NCI-H1694 (cell line): Measurements from ENCODE around the gene CAMK2B.

Source experiments
- DNase-seq: peaks from one replicate; lab custom pipeline; 2025; lab: John Stamatoyannopoulos, UW

CAMK2B gene

DNA sequence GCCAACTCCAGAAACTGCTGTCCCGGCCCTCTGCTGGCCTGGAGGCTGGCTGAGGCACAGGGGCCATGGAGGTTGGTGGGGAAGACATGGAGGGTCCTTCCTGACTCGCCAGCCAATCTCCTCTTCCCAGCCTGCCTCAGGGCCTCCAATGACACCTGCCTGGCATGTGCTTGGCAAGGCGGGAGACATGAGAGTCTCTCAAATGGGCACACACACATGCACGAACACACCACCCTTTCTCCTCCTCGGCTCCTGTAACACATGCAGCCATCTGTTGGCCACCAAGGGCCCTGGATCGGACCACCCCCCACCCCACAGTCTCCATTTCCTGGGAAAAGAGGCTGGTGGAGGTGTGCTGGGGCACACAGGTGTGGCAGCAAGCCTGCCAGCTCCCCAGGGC lies 68.2 kb downstream of the CAMK2B start:
- no peak for DNase-seq

DNA sequence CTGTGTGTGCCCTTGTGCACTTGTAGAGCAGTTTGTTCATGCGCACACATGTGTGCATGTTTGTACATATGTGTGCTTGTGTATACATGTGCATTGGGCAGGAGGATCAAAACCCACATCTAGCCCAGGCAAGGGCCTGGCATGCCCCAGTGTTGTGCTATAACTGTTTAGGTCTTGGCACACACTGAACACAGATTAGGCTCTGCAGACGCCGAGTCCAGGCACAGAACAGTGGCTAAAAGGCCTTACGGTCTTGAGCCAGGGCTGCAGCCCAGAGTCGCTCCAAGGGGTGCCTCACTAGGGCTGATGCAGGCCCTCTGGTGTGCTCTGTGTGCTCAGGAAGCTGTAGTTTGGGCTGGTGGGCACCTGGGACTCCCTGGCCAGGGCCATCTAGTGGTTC lies 68.9 kb downstream of the CAMK2B start:
- DNase-seq = no peak

DNA sequence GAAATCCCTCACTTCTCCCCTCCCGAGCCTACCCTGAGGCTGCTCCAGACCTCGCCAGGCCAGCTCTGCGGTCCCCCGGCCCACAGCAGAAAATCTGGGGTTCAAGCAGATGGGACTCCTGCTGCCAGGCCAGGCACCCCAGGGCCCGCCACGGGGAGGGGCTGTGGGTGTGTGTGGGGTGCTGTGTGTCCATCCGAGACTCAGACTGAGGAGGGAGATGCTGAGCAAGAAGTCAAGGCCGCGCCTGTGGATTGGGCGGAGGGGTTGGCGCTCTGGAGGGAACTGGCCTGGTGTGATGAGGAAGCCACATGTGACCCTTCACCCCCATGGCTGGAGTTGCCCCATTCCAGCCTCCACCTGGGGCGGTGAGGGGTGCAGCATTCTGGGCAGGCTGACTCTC lies 73.5 kb downstream of the CAMK2B start:
- DNase-seq = no peak

DNA sequence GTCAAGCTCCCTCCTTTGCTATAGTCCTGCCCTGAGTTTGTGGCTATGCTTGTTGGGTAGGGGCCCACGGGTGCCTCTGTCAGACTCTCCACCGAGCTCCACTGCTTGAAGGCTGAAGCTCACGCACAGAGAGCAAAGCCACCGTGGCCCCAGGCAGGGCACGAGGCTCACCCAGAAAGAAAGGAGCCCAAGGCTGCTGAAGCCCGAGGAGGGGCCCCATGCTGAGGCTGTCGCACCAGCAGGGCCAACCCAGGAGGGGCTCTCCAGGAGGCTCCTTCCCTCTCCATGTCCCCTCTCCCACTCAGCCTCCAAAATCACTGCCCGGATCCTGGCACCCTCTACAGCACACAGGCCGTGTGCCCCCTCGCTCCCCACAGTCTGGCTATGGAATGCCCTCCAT lies 74.1 kb downstream of the CAMK2B start:
- DNase-seq = no peak

- DNase-seq = no peak
Observed at GRCh38 chr7:44249639-44250234, 75.7 kb downstream of the CAMK2B start.

DNA sequence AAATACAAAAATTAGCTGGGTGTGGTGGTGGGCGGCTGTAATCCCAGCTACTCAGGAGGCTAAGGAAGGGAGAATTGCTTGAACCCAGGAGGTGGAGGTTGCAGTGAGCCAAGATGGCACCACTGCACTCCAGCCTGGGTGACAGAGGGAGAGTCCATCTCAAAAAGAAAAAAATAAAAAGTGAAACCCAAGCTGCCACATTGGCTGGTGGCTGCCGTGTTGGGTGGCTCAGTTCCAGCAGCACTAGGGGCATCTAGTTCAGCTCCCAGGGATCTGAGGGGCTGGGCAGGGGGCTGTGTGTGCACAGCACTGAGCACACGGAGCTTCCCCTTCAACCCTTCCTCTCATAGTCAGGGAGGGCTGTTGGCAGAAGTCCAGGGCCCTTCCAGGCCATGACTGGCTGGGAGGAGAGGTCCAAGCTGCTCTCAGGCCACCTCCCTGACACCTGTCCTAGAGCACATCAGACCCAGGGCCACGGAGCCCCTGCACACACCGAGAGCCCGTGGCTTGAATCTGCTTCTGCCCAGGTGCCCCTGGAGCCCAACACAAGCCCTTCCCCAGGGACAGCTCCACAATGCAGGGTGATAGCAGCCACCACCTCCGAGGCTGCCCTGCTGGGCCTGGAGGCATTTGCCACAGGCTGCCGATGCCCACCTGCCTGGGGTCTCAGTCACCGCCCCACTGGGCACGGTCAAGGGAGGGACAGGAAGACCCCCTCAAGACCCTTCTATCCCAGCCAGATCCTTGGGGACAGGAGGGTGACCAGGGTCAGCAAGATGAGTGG lies 77.3 kb downstream of the CAMK2B start:
- DNase-seq = no peak

- DNase-seq = no peak
Observed at GRCh38 chr7:44246396-44247113, 78.8 kb downstream of the CAMK2B start.

- DNase-seq = no peak
Observed at GRCh38 chr7:44244282-44244681, 81.1 kb downstream of the CAMK2B start.

GRCh38 chr7:44242091-44242490 lies 83.3 kb downstream of the CAMK2B start:
- DNase-seq = no peak

- peak; percentile 53 for DNase-seq
Observed at GRCh38 chr7:44240983-44241510, 84.3 kb downstream of the CAMK2B start.

- no peak for DNase-seq
Observed at GRCh38 chr7:44240376-44240775, 85.0 kb downstream of the CAMK2B start.

- DNase-seq = no peak
Observed at GRCh38 chr7:44239361-44239760, 86.0 kb downstream of the CAMK2B start.

- DNase-seq = no peak
Observed at GRCh38 chr7:44238116-44238695, 87.2 kb downstream of the CAMK2B start.

- no peak for DNase-seq
Observed at GRCh38 chr7:44237696-44238095, 87.7 kb downstream of the CAMK2B start.

GRCh38 chr7:44236333-44236728 lies 89.1 kb downstream of the CAMK2B start:
- no peak for DNase-seq

DNA sequence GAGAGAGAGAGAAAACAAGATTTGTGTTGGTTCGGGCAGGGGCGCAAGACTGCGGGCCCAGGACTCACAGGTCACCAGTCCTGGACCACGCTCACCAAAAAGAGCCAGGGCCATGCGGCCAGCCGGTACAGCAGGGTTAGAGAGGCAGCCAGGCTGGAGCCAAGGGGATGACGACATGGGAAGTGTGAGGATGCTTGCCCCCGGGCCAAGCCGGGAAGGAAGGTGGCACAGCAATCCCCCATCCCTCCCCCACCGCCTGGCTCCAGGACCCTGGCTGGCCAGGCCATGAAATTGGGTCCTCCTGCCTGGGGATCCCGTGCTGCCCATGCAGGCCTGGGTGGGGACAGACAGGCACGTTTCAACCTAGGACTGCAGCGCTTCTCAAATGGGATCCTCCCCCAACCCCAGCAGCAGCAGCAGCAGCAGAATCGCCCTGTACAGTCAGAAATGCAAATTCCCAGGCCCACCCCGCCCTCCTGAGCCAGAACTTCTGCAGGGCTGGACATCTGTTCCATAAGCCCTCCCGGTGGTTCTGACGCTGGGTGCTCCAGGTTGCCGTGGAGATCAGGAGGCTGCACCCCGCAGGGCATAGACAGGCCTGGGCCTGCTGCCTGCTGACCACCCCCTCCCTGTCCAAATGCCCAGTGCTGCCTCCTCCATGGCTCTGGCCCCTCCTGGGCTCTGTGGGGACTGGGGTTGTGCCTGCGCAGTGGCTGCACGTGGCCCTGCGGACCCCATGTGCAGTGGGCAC lies 89.6 kb downstream of the CAMK2B start:
- DNase-seq = no peak

DNA sequence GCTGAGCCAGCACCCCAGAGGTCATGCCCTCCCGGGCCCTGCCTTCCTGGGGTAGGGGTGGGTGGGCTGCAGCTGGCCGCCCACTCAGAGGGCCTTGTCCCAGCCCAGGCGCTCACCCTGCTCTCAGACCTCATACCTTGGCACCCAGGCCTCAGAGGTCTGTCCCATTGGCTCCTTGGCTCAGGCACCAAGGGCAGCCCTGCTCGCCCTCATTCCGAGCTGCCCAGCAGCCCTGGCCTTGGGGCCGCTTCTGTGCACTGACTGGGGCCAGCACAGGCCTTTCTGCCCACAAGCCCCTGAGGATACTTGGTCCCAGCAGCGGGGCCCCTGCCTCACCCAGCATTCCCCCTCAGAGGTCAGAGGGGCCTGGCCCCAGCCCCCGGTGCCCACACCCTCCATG lies 90.3 kb downstream of the CAMK2B start:
- DNase-seq = no peak

GRCh38 chr7:44232901-44233715 lies 92.3 kb downstream of the CAMK2B start:
- DNase-seq = no peak

DNA sequence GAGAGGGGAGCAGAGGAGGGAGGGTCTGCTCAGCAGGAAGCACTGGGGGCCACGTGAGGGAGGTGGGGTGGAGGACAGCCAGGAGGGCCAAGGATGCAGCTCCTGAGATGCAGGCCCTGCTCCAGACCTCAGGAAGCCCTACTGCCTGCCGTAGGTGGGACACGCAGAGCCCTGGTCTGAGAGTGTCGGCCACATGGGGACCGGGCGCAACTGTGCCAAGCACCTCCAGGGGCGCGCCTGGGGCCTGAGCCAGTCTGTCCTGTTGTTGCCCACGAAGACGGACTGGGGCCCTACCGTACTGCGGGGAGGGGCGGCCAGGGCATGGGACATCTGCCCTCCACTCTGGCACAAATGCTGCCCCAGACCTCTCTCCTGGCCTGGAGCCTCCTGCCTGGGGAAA lies 93.0 kb downstream of the CAMK2B start:
- no peak for DNase-seq

DNA sequence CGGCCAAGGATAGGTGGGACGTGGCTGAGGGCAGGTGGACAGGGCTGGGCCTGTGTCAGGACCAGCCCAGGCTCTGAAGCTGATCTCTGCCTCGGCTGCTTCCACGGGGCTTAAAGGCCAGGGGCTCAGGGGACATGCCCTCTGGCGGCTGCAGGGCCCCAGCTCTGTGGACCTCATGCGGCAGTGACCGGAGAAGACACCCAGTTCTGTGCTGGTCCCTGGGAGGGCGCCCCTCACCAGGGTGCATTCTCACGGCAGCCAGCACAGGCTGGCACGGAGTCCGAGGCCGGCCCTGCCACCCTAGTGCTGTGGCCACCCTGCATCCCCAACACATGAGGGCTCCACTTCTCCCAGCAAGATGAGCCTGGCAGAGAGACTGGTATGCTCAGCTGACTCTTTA lies 94.3 kb downstream of the CAMK2B start:
- DNase-seq = no peak

GRCh38 chr7:44230286-44230685 lies 95.1 kb downstream of the CAMK2B start:
- DNase-seq = no peak
